22Rv1 (cell line): Measurements from ENCODE around the gene VIPR1.
"Not testable (repeated sequence)": the region's sequence is repeated elsewhere in the genome, so short reads cannot be mapped to it uniquely, and the experiment has no call there.

ENCODE experiments used
- H3K27ac ChIP-seq: fragments of 450-650 bp; 2 replicates; pipeline ENCODE4 v1.5.1; 2017
- ZFX ChIP-seq: fragments of 450-650 bp; IDR thresholded peaks from 2 replicates; pipeline ENCODE4 v1.6.1; 2017; ENCODE audit warnings: antibody characterized with exemption, borderline replicate concordance
- TF ChIP-seq, protein P1 (sequence below): fragments of 450-650 bp; IDR thresholded peaks from 2 replicates; pipeline ENCODE4 v1.5.1; 2017; ENCODE audit warnings: mild to moderate bottlenecking

VIPR1 gene

DNA sequence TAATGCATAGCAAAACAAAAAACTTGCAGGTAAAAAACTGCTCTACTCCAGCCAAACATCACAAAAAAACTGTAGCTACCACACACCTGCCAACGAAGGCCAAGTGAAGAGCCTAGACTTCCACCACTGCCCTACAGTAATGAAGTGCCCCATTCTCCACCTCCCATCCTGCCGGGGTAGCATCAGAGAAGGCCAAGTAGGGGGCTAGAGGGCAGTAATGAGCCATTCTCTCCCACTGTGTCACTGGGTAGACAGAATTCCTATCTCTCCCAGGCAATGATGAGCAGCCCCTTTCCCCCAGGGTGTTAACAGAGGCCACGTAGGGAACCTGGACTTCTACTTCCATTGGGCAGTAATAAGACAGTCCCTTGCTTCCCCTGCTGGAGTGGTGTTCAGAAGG is 69.8 kb downstream of the VIPR1 start:
- no peak overlapping the region for H3K27ac ChIP-seq
- no peak for TF ChIP-seq ZFX
- TF ChIP-seq, protein P1, sequence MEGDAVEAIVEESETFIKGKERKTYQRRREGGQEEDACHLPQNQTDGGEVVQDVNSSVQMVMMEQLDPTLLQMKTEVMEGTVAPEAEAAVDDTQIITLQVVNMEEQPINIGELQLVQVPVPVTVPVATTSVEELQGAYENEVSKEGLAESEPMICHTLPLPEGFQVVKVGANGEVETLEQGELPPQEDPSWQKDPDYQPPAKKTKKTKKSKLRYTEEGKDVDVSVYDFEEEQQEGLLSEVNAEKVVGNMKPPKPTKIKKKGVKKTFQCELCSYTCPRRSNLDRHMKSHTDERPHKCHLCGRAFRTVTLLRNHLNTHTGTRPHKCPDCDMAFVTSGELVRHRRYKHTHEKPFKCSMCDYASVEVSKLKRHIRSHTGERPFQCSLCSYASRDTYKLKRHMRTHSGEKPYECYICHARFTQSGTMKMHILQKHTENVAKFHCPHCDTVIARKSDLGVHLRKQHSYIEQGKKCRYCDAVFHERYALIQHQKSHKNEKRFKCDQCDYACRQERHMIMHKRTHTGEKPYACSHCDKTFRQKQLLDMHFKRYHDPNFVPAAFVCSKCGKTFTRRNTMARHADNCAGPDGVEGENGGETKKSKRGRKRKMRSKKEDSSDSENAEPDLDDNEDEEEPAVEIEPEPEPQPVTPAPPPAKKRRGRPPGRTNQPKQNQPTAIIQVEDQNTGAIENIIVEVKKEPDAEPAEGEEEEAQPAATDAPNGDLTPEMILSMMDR, result peak; percentile 70

DNA sequence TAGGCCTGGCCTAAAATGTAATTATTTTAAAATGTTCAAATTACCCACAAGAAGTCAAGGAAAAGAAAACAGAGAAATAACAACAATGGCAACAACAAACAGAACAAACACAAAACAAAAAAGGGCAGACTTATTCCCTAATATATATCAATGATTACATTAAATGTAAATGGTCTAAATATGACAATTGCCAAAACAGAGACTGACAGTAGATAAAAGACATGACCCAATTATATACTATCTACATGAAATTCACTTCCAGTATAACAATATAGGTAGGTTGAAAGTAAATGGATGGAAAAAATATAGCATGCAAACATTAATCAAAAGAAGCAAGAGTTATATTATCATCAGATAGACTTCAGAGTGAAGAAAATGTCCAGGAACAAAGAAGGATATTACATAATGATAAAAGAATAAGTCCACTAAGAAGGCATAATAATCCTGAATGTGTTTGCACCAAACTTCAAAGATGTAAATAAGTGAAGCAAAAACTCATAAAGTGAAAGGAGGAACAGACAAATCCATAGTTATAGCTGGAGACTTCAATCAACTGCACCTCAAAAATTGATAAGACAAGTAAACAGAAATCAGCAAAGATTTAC is 72.8 kb downstream of the VIPR1 start:
- no peak for TF ChIP-seq ZFX
- TF ChIP-seq, protein P1, result no peak
- no peak overlapping the region for H3K27ac ChIP-seq

DNA sequence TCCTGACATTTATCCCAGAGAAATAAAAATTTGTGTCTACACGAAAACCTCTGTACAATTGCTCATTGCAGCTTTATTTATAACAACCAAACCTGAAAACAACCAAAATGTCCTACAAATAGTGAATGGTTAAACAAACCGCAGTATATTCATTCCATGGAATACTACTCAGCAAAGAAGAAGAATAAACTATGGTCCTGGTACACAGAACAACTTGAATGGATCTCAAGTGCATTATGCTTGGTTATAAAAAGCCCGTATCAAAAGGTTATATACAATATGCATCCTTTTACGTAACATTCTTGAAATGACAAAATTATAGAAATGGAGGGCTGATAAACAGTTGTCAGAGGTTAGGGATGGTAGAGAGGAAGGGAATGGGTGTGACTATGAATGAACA is 75.6 kb downstream of the VIPR1 start:
- H3K27ac ChIP-seq, result no peak overlapping the region
- no peak for TF ChIP-seq ZFX
- TF ChIP-seq, protein P1, result no peak

DNA sequence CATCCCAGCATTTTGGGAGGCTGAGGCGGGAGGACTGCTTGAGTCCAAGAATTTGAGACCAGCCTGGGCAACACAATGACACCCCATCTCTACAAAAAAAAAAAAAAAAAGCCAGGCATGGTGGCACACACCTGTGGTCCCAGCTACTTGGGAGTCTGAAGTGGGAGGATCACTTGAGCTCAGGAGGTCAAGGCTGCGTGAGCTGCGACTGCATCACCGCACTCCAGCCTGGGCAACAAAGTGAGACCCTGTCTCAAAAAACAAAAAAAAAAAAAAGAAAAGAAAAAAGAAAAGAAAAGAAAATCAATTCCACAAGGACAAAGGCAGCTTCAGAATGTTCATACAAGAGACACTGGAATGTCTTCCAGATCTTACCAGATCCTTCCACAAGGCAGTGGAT is 76.9 kb downstream of the VIPR1 start:
- not testable (repeated sequence) for H3K27ac ChIP-seq

DNA sequence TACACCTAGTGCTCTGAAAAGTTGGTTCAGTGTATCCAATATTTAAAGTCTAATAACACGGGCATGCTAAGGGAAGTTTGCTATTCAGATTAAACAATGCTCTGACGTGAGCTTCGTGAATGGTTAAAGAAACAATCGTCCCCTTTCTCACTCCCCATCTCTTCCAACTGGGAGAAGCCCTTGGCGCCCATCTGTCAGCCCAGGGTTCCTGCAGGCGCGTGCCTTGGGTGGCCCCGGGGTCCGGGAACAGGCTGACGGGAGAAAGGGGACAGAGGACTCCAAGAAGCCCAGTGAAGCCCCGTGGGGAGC is 78.9 kb downstream of the VIPR1 start:
- TF ChIP-seq, protein P1, result no peak
- no peak for TF ChIP-seq ZFX
- H3K27ac ChIP-seq, result peak overlapping the region; percentile 92

DNA sequence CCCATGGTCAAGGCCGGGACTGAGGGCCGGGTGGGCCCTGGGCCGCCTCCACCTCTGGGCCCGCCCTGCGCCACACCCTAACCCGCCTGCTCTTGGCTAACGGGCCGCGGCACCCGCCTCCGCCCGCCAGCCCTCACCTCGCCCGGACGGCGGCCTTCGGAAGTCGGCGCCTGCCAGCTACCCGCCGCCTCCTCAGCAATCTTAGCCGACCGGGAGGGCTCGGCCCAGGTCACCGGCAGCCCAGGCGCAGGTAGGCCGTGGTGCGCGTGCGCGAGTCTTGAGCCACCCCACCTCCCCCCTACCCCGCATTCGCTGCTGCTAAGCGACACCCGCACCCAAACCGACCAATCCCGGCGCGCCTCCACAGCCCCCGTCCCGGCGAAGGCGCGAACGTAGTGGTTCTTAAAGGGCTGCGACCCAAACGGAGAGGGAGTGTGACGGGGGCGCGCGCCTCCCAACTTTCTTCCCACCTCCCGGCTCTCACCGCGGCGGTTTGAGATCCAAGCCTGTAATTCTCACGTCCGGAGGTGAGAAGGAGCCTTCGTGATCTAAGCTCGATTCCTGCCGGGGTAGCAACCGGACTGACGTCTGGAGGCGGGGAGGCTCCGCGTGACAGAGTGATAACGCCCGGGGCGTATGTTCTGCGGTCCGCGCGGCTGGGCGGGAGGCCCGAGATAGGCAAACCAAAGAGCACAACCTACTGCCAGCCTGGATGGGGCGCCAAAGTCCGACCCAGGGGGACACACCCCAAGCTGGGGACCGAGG is 79.4 kb downstream of the VIPR1 start, which contains the start of gene SEC22C:
Gene SEC22C (minus strand): TSS at position 259 of the 765 bp plus-strand sequence. CDS start 12,921 bp downstream, outside the sequence.
- TF ChIP-seq ZFX, result no peak
- TF ChIP-seq, protein P1, result peak; percentile 45; the same call in 1 of the 2 replicates
- peak within 1 kb of the TSS; percentile 92 for H3K27ac ChIP-seq

DNA sequence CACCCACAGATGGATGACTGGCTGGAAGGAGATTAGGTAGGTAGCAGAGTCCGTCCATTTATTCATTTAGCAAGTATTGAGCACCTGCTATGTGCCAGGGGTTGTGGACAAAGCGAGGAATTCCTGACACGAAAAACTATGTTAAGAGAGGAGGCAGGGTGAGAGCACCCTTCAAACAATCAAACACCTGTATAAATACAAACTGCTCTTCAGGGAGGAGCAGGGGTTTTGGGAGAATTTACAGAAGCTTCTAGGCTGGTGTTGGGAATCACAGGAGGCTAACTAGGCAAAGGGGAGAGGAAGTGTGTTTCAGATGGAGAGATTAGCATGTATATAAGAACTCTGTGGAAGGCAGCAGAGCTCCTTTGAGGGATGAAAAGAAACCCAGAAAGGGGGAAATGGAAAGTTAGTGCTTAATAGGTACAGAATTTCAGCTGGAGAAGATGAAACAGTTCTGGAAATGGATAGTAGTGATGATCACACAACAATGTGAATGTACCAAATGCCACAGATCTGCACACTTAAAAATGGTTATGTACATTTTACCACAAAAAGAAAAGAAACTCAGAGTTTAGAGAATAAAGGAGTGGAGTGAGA is 80.1 kb downstream of the VIPR1 start:
- peak overlapping the region; percentile 92 for H3K27ac ChIP-seq
- TF ChIP-seq ZFX, result no peak
- TF ChIP-seq, protein P1, result no peak; the same call in none of the 2 replicates
